HG03045 (cell line): ENCODE results near the gene FNBP1.
"Not testable (repeated sequence)": the region's sequence is repeated elsewhere in the genome, so short reads cannot be mapped to it uniquely, and the experiment has no call there.

Source experiments
- ATAC-seq: cut with Tn5 transposase; IDR thresholded peaks from one replicate; pipeline ENCODE4 v1.9.1; 2021; ENCODE audit warnings: mild to moderate bottlenecking, moderate library complexity; ENCODE audit not compliant: unreplicated experiment

The FNBP1 gene

DNA sequence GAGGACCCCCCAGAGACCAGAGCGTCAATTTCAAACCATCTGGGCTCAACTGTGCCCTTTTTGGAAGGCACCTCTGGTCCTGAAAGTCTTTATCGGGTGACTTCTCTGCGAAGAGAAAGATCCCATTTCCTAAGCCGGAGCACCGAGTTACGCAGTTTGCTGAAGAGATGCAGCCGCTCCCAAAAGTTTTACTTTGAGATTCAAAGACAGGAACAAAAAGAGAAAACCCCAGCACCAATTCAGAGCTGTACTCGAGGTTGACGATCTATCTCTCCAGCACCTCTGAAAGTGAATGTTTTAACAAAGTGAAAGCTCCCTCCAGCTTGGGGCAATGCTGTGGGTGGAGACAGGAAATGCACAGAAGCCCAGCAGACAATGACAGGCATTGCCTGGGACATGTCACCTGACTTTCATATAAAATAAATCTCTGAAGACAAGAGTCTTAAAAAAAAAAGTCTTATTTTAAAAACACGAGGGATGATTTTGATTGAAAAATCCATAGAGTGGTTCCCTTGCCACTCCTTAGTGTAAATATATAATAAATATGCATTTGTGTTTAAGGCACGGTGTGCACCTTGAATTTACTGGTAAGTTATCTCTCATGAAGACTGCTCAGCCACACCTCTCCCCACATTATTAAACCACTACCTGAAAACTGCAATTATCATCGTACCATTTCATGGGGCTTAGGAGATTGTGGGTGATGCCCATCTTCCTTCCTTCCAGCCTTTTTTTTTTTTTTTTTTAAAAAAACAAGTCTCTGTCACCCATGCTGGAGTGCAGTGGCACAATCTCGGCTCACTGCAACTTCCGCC is 79.9 kb downstream of the FNBP1 start:
- peak; percentile 62 for ATAC-seq

GRCh38 chr9:129962451-129962864 is 80.5 kb downstream of the FNBP1 start:
- ATAC-seq = no peak

GRCh38 chr9:129958796-129959195 is 84.2 kb downstream of the FNBP1 start:
- ATAC-seq = no peak

DNA sequence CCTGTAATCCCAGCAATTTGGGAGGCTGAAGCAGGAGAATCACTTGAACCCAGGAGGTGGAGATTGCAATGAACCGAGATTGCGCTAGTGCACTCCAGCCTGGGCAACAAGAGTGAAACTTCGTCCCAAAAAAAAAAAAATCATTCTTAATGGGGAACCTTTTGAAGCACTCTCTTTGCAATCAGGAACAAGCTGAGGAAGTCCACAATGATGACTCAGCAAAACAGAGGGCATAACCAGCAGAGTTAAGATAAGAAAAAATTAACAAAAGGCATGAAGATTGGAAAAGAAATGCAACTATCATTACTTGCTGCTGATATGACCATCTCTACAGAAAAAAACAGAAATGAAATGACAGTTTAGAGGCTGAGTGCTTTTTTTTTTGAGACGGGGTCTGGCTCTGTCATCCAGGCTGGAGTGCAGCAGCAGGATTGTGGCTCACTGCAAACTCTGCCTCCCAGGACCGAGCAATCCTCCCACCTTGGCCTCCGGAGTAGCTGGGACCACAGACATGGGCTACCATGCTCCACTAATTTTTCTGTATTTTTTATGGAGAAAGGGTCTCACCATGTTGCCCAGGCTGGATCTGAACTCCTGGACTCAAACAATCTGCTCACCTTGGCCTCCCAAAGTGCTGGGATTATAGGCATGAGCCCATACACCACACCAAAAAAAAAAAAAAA is 88.0 kb downstream of the FNBP1 start:
- no peak for ATAC-seq

- no peak for ATAC-seq
Observed at GRCh38 chr9:129953736-129954135, 89.3 kb downstream of the FNBP1 start.

DNA sequence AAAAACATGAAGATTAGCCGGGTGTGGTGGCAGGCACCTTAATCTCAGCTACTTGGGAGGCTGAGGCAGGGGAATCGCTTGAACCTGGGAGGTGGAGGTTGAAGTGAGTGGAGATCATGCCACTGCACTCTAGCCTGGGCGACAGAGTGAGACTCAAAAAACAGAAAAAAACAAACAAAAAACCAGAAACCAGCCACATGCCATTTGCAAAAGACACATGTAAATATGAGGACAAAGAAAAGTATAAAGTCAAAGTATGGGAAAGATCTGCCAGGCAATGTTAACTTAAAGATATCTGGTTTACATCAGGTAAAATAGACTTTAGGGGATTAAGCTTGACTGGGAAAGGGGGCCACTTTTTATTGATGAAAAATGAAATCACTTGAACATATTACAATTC is 90.7 kb downstream of the FNBP1 start:
- ATAC-seq = no peak

GRCh38 chr9:129949821-129950220 is 93.2 kb downstream of the FNBP1 start:
- ATAC-seq = no peak

- ATAC-seq = not testable (repeated sequence)
Observed at GRCh38 chr9:129948626-129949025, 94.4 kb downstream of the FNBP1 start.

GRCh38 chr9:129946246-129946995 is 96.6 kb downstream of the FNBP1 start:
- no peak for ATAC-seq

DNA sequence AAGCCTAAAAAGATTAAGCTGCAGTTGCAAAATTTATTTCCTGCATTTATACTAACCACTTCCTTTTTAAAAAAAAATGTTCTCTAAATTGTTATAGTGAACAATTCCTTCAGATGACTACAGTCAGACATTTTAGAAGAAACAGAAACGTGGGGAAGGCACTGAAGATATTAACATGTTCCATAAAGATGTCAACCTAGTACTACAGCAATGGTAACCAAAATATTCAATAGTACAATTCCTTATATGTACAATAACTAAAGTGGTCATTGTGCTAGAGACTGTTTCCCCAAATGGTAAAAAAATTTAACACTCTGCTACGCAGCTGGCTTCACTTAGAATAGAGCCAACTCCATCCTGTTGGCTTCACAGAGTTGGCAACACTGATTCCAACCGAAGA is 97.7 kb downstream of the FNBP1 start:
- no peak for ATAC-seq

- no peak for ATAC-seq
Observed at GRCh38 chr9:129944506-129945116, 98.4 kb downstream of the FNBP1 start.

DNA sequence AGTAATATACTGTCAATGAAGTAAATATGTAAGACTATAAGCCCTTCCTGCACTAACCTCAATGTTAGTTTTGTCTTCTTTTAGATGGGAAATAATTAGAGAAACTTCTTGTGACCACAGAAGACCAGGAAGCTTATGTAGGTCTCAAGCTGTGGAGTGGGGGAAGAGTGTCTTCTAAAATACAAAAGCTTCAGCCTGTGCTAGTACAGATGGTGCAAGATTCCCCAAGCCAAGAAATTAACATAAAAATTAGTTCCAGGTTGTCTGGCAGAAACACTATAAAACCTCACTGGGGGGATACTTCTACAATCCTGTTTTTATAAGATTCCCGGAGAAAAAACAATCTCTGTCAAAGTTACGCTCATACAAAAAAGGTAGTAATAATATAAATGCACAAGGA is 103.6 kb downstream of the FNBP1 start:
- ATAC-seq = no peak

- ATAC-seq = no peak
Observed at GRCh38 chr9:129938291-129938979, 104.6 kb downstream of the FNBP1 start.

DNA sequence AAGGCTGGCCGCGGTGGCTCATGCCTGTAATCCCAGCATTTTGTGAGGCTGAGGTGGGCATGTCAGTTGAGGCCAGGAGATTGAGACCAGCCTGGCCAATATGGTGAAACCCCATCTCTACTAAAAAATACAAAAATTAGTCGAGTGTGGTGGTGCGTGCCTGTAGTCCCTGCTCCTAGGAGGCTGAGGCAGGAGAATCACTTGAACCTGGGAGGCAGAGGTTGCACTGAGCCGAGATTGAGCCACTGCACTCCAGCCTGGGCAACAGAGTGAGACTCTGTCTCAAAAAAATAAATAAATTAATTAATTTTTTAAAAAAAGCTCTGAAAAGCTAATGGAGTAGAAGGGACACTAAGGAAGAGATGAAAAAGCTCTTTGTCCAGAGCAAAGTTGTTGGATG is 105.1 kb downstream of the FNBP1 start:
- ATAC-seq = not testable (repeated sequence)

DNA sequence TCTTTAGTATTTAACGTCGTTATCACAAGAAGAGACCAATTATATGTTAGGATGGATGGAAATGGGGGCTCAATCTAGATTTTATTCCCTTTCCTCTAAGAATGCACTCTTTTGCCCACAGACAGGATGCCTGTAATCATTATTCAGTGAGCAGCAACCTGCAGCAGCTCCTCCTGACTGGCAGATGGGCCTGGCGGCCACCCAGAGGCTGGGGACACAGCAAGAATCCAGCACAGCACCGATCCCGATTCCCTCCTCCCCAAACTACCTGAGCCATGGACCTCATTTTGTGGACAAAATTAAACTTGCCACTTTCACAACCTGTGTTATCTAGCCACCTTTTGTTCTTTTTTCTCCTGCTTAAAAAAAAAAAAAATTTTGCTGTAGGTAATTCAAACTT is 106.8 kb downstream of the FNBP1 start:
- ATAC-seq = no peak

DNA sequence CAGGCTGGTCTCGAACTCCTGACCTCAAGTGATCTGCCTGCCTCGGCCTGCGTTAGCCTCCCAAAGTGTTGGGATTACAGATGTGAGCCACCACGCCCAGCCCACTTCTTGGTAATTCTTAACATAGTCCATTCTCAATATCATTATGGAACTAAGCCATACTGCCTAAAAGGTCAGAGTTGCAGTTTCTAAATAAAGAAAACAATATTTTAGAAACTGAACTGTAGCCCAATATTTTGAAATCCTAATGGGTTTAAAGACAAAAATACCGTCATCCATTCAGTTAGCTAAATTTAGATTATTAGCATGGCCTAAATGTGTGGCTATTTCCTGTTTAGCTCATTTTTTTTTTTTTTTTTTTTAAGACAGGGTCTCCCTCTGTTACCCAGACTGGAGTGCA is 108.2 kb downstream of the FNBP1 start:
- ATAC-seq = no peak

DNA sequence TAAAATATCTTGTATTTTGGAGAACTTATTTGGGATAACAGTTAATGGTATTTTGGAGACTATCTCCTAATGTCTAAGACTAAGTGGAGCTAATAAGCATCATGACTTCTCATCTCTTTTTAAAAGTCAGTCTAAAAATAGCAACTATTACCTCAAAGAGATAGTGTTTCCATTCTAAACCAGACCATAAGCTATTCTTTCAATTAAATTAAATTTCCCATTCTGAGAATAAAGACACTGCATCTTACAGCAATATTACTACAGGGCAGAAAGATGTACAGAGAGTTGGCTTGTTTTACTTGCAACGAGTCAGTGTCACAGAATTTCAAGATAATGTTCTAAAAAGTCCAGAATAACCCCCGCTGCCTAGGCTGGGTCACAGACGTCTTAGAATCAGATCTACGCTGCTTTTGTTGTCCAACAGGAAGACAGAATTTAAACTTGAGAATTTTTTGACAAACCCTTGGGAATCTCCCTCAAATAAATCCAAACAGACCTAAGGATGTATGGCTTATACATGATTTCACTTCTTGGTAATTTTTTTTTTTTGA is 108.9 kb downstream of the FNBP1 start:
- ATAC-seq = no peak

DNA sequence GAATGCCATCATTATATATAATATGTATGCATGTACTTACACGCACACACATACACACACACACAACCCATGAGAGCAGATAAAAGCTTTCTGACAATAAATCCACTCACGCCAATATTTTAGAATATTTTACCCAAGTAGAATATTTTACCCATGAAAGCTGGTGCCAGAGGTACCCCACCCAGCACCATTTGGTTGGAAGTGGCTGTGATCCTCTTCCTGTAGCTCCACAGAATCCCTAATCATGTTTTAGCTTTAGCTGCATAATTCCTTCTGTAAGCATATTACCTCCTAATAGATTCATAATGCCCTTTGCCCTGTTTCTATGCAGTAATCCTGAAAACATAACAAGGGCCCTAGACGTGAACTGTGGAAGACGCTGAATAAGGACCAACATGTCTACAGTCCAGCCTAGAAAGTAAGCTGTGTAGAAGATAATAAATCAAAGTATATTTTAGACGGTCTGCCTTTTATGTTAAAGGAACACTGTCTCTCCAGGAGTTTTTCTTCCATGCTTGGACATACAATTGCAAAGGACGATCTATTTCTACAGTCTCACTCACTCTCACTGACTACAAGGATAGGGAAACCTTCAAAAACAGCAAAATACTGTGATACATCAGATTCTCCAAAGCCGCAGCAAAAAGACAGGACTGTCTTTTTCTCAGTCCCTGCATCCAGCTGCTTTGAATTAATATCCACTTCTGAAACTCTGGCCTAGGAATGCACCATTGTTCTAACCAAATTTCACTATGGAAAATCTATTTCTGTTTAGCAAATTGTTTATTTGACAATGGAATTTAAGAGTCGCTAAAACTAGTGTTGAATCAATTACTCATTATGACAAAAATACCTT is 109.6 kb downstream of the FNBP1 start:
- no peak for ATAC-seq
